ENCODE data around the gene GNB1.

The GNB1 gene

GRCh38 chr1:1779691-1780597, 110.9 kb downstream of the GNB1 start:
- DNase-seq: peak; percentile 73 to 78

GRCh38 chr1:1779320-1779675, 111.6 kb downstream of the GNB1 start:
- DNase-seq: no peak

- peak; percentile 87 to 93 for DNase-seq
Observed at GRCh38 chr1:1778663-1779319, 112.1 kb downstream of the GNB1 start.

- DNase-seq: peak; percentile 78 to 81
Observed at GRCh38 chr1:1777950-1778662, 112.8 kb downstream of the GNB1 start, which contains the start of gene NADK. NADK (minus strand) TSS chr1:1778470; CDS start chr1:1765406, 13,064 bp downstream.

- no peak for DNase-seq
Observed at GRCh38 chr1:1777583-1777899, 113.3 kb downstream of the GNB1 start.

GRCh38 chr1:1776672-1777582, 114.0 kb downstream of the GNB1 start:
- no peak for DNase-seq

GRCh38 chr1:1775327-1776226, 115.3 kb downstream of the GNB1 start:
- no peak for DNase-seq

- DNase-seq: no peak
Observed at GRCh38 chr1:1773874-1774273, 117.0 kb downstream of the GNB1 start.

- no peak for DNase-seq
Observed at GRCh38 chr1:1771096-1771495, 119.8 kb downstream of the GNB1 start.

GRCh38 chr1:1770102-1770501, 120.8 kb downstream of the GNB1 start:
- no peak for DNase-seq

GRCh38 chr1:1768249-1768992, 122.5 kb downstream of the GNB1 start:
- no peak for DNase-seq

- DNase-seq: no peak
Observed at GRCh38 chr1:1764876-1765470, 125.9 kb downstream of the GNB1 start.

GRCh38 chr1:1763657-1764621, 126.9 kb downstream of the GNB1 start:
- DNase-seq: peak; percentile 30 to 67

- no peak for DNase-seq
Observed at GRCh38 chr1:1761504-1762376, 129.1 kb downstream of the GNB1 start.

- DNase-seq: no peak
Observed at GRCh38 chr1:1760715-1761114, 130.2 kb downstream of the GNB1 start.

- no peak for DNase-seq
Observed at GRCh38 chr1:1760345-1760650, 130.6 kb downstream of the GNB1 start.

GRCh38 chr1:1759456-1760344, 131.2 kb downstream of the GNB1 start:
- DNase-seq: no peak
